Tibial artery (tissue), 4 donors: ENCODE data around the gene HRC.
"Not testable (repeated sequence)": the region's sequence is repeated elsewhere in the genome, so short reads cannot be mapped to it uniquely, and the experiment has no call there.

Experiments
- DNase-seq, 2 donors: peaks; one replicate each; pipeline ENCODE4 v3.0.0-alpha.2; 2019
- H3K27ac ChIP-seq, 2 donors: fragments of 200-600 bp; sonication (generic) in 1 of 2; 1 replicate in 1 of 2; 2 replicates in 1 of 2; pipeline ENCODE4 v1.5.1; 2018 to 2019; ENCODE audit warnings: mild to moderate bottlenecking in 1 of 2
- H3K27me3 ChIP-seq, 2 donors: fragments of 200-600 bp; sonication (generic) in 1 of 2; one replicate each; pipeline versions ENCODE4 v1.5.1 to v1.6.0; 2016 to 2019
- H3K36me3 ChIP-seq, 3 donors: fragments of 200-600 bp; sonication (generic) in 2 of 3; one replicate each; pipeline ENCODE4 v1.5.1; 2016 to 2019; ENCODE audit warnings: mild to moderate bottlenecking in 2 of 3
- H3K4me1 ChIP-seq, 4 donors: fragments of 200-600 bp; sonication (generic) in 2 of 4; 1 replicate in 3 of 4; 2 replicates in 1 of 4; pipeline ENCODE4 v1.5.1; 2016 to 2019
- H3K4me3 ChIP-seq, 2 donors: fragments of 200-600 bp; sonication (generic) in 1 of 2; 1 replicate in 1 of 2; 2 replicates in 1 of 2; pipeline ENCODE4 v1.5.1; 2018 to 2019; ENCODE audit warnings: mild to moderate bottlenecking in 2 of 2
- H3K9me3 ChIP-seq, 3 donors: fragments of 200-600 bp; sonication (generic) in 1 of 3; one replicate each; pipeline ENCODE4 v1.5.1; 2016 to 2019
- intact Hi-C: fragments of 100-400 bp; cut with DNase I; formaldehyde crosslinking; loops from one replicate; pipeline ENCODE4 v1.15.0; 2023; ENCODE audit warnings: low total_unique reads
- TF ChIP-seq, protein P1 (sequence below), 2 experiments: fragments of 200-600 bp in 1 of 2; fragments of 450-650 bp in 1 of 2; IDR thresholded peaks; one replicate each; pipeline ENCODE4 v1.5.1; 2017 to 2019; ENCODE audit warnings: antibody characterized with exemption in 2 of 2, mild to moderate bottlenecking in 1 of 2, moderate library complexity in 1 of 2

The HRC gene

GRCh38 chr19:49132974-49133609 lies 22.1 kb downstream of the HRC start:
- no peaks in the 10 kb centered on the region for H3K9me3 ChIP-seq
- peak overlapping the region; percentile 6 to 11 for H3K4me3 ChIP-seq
- TF ChIP-seq, protein P1, sequence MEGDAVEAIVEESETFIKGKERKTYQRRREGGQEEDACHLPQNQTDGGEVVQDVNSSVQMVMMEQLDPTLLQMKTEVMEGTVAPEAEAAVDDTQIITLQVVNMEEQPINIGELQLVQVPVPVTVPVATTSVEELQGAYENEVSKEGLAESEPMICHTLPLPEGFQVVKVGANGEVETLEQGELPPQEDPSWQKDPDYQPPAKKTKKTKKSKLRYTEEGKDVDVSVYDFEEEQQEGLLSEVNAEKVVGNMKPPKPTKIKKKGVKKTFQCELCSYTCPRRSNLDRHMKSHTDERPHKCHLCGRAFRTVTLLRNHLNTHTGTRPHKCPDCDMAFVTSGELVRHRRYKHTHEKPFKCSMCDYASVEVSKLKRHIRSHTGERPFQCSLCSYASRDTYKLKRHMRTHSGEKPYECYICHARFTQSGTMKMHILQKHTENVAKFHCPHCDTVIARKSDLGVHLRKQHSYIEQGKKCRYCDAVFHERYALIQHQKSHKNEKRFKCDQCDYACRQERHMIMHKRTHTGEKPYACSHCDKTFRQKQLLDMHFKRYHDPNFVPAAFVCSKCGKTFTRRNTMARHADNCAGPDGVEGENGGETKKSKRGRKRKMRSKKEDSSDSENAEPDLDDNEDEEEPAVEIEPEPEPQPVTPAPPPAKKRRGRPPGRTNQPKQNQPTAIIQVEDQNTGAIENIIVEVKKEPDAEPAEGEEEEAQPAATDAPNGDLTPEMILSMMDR (IDR thresholded peaks at IDR 0.05), result no peak
- intact Hi-C loops, result no loop called here
- no peak for DNase-seq
- peaks cover 0 to 27% (median 15%) of the 10 kb centered on the region in 4 donors for H3K4me1 ChIP-seq
- no peak overlapping the region for H3K27ac ChIP-seq
- no peaks in the 10 kb centered on the region for H3K36me3 ChIP-seq
- H3K27me3 ChIP-seq, result peaks cover 0 to 39% of the 10 kb centered on the region in 2 donors

DNA sequence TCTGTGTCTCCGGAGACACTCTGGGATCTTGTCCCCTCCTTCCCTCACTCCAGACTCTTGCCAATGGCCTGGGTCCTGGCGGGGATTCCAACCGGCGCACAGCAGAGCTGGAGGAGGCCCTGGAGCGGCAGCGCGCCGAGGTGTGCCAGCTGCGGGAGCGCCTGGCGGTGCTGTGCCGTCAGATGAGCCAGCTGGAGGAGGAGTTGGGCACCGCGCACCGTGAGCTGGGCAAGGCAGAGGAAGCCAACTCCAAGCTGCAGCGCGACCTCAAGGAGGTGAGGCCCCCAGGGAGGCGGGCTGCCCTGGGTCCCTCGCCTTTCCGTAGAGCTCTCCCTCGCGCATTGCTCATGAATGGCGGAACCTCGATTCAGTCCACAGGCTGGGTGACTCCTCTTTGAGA lies 24.9 kb downstream of the HRC start:
- DNase-seq, result no peak
- H3K4me3 ChIP-seq, result no peak overlapping the region
- no peak overlapping the region for H3K27ac ChIP-seq
- TF ChIP-seq, protein P1 (IDR thresholded peaks at IDR 0.05), result no peak
- peaks cover 0 to 24% of the 10 kb centered on the region in 2 donors for H3K27me3 ChIP-seq
- H3K9me3 ChIP-seq, result no peaks in the 10 kb centered on the region
- H3K4me1 ChIP-seq, result peaks cover 0 to 34% (median 19%) of the 10 kb centered on the region in 4 donors
- intact Hi-C loops, result no loop called here
- H3K36me3 ChIP-seq, result no peaks in the 10 kb centered on the region

- Histone ChIP-seq H3K4me3 (no peak overlapping the region), H3K4me1 (peaks cover 0 to 34% (median 17%) of the 10 kb centered on the region in 4 donors), H3K27ac (no peak overlapping the region), H3K9me3 (no peaks in the 10 kb centered on the region), H3K36me3 (no peaks in the 10 kb centered on the region), H3K27me3 (peaks cover 0 to 12% of the 10 kb centered on the region in 2 donors)
- intact Hi-C loops, result no loop called here
- TF ChIP-seq, protein P1 (IDR thresholded peaks at IDR 0.05), result no peak
- no peak for DNase-seq
These were observed 26.0 kb downstream of the HRC start for GRCh38 chr19:49129238-49129583.

DNA sequence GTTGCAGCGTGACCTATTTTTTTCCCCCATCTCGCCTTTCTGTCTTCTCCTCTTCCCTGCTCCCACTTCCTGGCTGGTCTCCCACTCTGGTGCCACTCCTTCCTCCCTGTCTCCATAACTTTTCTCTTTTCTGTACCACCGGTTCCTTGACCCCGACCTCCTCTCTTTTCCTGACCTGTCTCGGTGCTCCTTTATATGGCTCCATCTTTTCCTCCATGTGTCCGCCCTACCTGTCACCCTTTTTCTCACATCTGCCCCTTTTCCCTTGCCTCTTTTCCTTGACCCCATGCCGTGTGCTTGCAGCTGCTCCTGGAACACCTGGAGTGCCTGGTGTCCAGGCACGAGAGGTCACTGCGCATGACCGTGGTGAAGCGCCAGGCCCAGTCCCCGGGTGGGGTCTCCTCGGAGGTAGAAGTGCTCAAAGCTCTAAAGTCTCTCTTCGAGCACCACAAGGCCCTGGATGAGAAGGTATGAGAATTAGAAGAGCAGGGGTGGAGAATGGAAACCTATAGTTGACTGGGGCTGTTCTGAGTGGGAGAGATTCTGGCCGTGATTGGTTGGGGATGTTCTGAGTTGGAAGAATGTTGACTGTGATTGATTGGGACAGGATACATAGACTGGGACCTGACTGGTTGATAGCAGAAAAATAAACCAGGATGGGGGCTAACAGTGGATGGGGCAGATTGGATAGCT lies 26.5 kb downstream of the HRC start:
- no peaks in the 10 kb centered on the region for H3K9me3 ChIP-seq
- H3K27me3 ChIP-seq, result peaks cover 0 to 8% of the 10 kb centered on the region in 2 donors
- no peak for DNase-seq
- H3K4me3 ChIP-seq, result peak overlapping the region in 1 of 2 donors; percentile 50
- peak overlapping the region; percentile 35 to 40 for H3K27ac ChIP-seq
- TF ChIP-seq, protein P1 (IDR thresholded peaks at IDR 0.05), result no peak
- intact Hi-C loops, result no loop called here
- H3K36me3 ChIP-seq, result no peaks in the 10 kb centered on the region
- peaks cover 0 to 29% (median 15%) of the 10 kb centered on the region in 4 donors for H3K4me1 ChIP-seq

DNA sequence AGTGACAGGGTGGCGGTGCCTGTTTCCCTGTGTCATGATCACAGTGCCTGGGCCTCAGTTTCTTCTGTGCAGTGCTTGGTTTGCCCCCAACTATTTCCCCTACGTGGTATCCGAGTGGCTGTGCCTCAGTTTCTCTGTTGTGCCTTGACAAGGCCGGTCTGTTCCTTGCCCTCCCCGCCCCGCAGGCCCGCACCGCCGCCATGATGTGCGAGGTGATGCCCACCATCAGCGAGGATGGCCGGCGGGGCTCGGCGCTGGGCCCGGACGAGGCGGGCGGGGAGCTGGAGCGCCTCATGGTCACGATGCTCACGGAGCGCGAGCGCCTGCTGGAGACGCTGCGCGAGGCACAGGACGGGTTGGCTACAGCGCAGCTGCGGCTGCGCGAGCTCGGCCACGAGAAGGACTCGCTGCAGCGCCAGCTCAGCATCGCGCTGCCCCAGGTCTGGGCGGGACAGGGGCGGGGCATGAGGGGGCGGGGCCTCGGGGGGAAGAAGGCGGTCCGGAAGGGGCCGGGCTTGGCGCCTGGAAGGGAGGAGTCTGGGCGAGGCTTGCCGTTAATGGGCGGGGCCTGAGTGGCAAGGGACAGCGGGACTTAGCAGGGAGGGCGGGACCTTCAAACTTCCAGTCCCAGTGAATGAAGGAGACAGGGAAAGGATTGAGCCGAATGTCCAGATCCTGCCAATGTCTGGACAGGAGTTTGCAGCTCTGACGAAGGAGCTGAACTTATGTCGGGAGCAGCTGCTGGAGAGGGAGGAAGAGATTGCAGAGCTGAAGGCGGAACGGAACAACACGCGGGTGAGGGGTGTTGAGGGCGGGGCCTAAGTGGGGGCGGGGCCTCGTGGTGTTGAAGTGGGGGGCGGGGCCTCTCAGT lies 27.3 kb downstream of the HRC start:
- TF ChIP-seq, protein P1 (IDR thresholded peaks at IDR 0.05), result peak; percentile 20 to 29
- DNase-seq, result peak; percentile 94 to 98
- H3K27me3 ChIP-seq, result peaks cover 0 to under 1% of the 10 kb centered on the region in 2 donors
- intact Hi-C loops, result no loop called here
- H3K9me3 ChIP-seq, result no peaks in the 10 kb centered on the region
- H3K27ac ChIP-seq, result peak overlapping the region; percentile 44 to 68
- peaks cover 0 to 22% (median 11%) of the 10 kb centered on the region in 4 donors for H3K4me1 ChIP-seq
- H3K4me3 ChIP-seq, result peak overlapping the region; percentile 20 to 50
- H3K36me3 ChIP-seq, result no peaks in the 10 kb centered on the region

- intact Hi-C loops, H3K9me3 ChIP-seq, H3K36me3 ChIP-seq, H3K27me3 ChIP-seq, DNase-seq, H3K27ac ChIP-seq, H3K4me3 ChIP-seq: not testable (repeated sequence)
- peaks cover 0 to 22% (median 11%) of the 10 kb centered on the region in 4 donors for H3K4me1 ChIP-seq
These were observed 28.0 kb downstream of the HRC start for GRCh38 chr19:49127225-49127624.
